Prostate gland (tissue), 2 donors: Measurements from ENCODE around the gene PHLDA3. TPM values are rescaled to one million over a fixed set of nuclear protein-coding genes. Genes with fewer than 3 reads are reported as not detected.

Source experiments
- DNase-seq: peaks from one replicate; pipeline ENCODE4 v3.0.0-alpha.2; 2019; ENCODE audit warnings: low spot score
- H3K27ac ChIP-seq, 2 donors: fragments of 200-600 bp; sonication (generic); 2 replicates each; pipeline ENCODE4 v1.5.1; 2017 to 2019
- H3K27me3 ChIP-seq: fragments of 200-600 bp; sonication (generic); replicated peaks from 2 replicates; pipeline ENCODE4 v1.5.1; 2019; ENCODE audit not compliant: insufficient read depth
- H3K36me3 ChIP-seq, 2 donors: fragments of 200-600 bp; sonication (generic); 1 replicate in 1 of 2; 2 replicates in 1 of 2; pipeline versions ENCODE4 v1.5.1 to v1.8.1; 2017 to 2019
- H3K4me1 ChIP-seq: fragments of 200-600 bp; sonication (generic); replicated peaks from 2 replicates; pipeline ENCODE4 v1.5.1; 2019
- H3K4me3 ChIP-seq, 2 donors: fragments of 200-600 bp; sonication (generic); 2 replicates each; pipeline ENCODE4 v1.5.1; 2017 to 2019
- H3K9me3 ChIP-seq: fragments of 200-600 bp; sonication (generic); 2 replicates; pipeline ENCODE4 v1.5.1; 2017
- POLR2A ChIP-seq: fragments of 450-650 bp; IDR thresholded peaks from one replicate; pipeline ENCODE4 v1.6.1; 2016; ENCODE audit warnings: antibody characterized with exemption, mild to moderate bottlenecking
- POLR2AphosphoS5 ChIP-seq: sonication (generic); formaldehyde crosslinking; IDR thresholded peaks from one replicate; pipeline ENCODE4 v1.6.1; 2017; ENCODE audit warnings: antibody characterized with exemption
- WGBS: methylation state at CpG from one replicate; pipeline ENCODE4 v1.1.5; 2018; 5-methylcytosine and 5-hydroxymethylcytosine counted together
- intact Hi-C: fragments of 100-400 bp; cut with DNase I; formaldehyde crosslinking; loops from one replicate; pipeline ENCODE4 v1.14.2; 2022
- total RNA-seq, 2 donors: library from RNA; depleted of rRNA; stranded (reverse); fragments of >200 nt; gene quantifications; one replicate each; pipeline ENCODE4 v1.1.0, GENCODE V29; 2016
- TF ChIP-seq, protein P1 (sequence below), 4 experiments: fragments of 200-600 bp in 2 of 4; fragments of 450-650 bp in 2 of 4; sonication (generic) in 2 of 4; IDR thresholded peaks; 1 replicate in 3 of 4; 2 replicates in 1 of 4; pipeline ENCODE4 v1.5.1; 2016 to 2019; ENCODE audit warnings: antibody characterized with exemption in 4 of 4, mild to moderate bottlenecking in 2 of 4, moderate library complexity in 2 of 4

PHLDA3 gene
- total RNA-seq, 2 donors from 2014 or later, result 49.7 to 73.9 TPM

DNA sequence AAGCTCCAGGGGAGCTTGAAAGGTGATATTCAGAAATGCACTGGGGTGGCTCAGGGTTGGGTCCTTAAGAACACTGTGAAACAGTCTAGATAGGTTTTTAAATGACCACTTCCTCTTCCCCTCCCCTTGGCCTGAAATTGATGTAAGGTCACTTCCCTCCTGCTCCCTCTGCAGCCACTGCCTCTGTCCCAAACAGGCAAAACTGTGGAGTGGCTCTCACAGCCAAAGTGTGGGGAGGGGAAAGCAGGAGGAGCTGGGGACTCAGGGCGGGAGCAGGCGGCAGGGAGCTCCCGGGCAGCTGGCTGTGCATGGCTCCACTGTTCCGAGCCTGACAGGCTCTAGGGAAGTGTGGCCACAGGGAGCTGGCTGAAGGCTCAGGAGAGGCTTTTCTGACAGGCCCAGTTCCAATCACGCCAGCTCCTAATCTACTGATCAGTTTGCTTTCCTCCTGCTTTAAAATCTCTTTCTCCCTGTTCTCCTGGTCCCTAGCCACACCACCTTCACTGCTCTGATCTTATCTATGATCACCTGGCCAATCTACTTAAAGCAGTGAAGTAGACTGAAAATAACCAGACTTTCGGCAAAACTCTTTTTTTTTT lies 43.1 kb upstream of the PHLDA3 start:
- intact Hi-C loops, result loop anchor here (1.0 to 2.0 kb wide), 2 partner anchors 30 to 65 kb away; no protein-coding TSS in a partner anchor
- TF ChIP-seq POLR2AphosphoS5, result peak; percentile 68
- peak; percentile 17 for TF ChIP-seq POLR2A
- TF ChIP-seq, protein P1, sequence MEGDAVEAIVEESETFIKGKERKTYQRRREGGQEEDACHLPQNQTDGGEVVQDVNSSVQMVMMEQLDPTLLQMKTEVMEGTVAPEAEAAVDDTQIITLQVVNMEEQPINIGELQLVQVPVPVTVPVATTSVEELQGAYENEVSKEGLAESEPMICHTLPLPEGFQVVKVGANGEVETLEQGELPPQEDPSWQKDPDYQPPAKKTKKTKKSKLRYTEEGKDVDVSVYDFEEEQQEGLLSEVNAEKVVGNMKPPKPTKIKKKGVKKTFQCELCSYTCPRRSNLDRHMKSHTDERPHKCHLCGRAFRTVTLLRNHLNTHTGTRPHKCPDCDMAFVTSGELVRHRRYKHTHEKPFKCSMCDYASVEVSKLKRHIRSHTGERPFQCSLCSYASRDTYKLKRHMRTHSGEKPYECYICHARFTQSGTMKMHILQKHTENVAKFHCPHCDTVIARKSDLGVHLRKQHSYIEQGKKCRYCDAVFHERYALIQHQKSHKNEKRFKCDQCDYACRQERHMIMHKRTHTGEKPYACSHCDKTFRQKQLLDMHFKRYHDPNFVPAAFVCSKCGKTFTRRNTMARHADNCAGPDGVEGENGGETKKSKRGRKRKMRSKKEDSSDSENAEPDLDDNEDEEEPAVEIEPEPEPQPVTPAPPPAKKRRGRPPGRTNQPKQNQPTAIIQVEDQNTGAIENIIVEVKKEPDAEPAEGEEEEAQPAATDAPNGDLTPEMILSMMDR (IDR thresholded peaks at IDR 0.05), result peak in 1 of 4 experiments; percentile 8
- H3K27me3 ChIP-seq, result no peaks in the 10 kb centered on the region
- no peaks in the 10 kb centered on the region for H3K36me3 ChIP-seq
- WGBS, result 0% methylated on average over 6 of the region's 6 CpGs
- no peak overlapping the region for H3K4me3 ChIP-seq
- peak overlapping the region; percentile 79 to 83 for H3K27ac ChIP-seq
- no peaks in the 10 kb centered on the region for H3K9me3 ChIP-seq
- peak; percentile 79 for DNase-seq
- peaks cover 25% of the 10 kb centered on the region for H3K4me1 ChIP-seq

DNA sequence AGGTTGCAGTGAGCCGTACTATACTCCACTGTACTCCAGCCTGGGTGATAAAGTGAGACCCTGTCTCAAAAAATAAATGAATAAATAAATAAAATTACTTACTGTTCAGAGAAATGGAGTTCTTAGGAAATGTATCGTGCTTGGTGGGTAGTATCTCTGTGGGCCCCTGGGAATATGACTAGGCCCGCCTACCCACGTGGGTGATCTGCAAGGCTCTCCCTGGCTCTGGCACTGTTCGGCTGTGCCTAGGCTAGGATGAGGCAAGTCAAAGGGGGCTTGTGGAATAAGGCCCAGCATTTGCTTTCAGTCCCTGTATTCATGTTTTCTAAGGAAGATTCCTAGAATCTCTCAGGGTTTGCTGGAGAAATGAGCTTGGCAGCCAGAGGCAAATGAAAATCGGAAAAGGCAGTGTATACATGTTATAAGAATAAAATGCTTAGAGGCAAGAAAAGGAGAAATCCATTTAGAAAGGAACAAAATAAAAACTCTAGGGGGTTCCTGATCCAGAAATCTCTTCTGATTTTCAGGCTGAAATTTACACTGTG lies 42.5 kb upstream of the PHLDA3 start:
- intact Hi-C loops, result no loop called here
- Histone ChIP-seq H3K9me3 (no peaks in the 10 kb centered on the region), H3K36me3 (no peaks in the 10 kb centered on the region), H3K4me1 (peaks cover 25% of the 10 kb centered on the region), H3K27ac (peak overlapping the region; percentile 79 to 83), H3K4me3 (no peak overlapping the region), H3K27me3 (no peaks in the 10 kb centered on the region)
- no peak for DNase-seq
- 55% methylated on average over 6 of the region's 6 CpGs for WGBS
- TF ChIP-seq POLR2AphosphoS5, result no peak
- TF ChIP-seq, protein P1 (IDR thresholded peaks at IDR 0.05), result no peak
- TF ChIP-seq POLR2A, result no peak

DNA sequence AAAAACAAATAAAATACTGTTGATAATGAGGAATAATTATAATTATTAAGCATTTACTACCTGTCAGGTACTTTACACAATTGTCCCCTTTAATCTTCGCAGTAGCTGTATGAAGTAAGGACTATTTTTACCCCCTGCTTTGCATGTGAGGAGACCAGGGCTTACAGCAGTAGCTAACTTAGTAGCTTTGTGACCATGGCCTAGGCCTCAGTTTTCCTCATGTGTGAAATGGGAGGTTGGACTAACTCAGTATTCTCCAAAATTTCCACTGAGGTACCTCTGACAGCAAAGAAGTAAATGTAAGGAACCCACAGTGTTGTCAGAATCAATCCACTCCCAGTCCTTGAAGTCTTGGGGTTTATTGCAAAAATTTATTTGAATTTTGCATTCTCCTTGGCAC lies 41.7 kb upstream of the PHLDA3 start:
- WGBS, result 100% methylated on average over 1 of the region's 1 CpG
- H3K4me1 ChIP-seq, result peaks cover 25% of the 10 kb centered on the region
- no peak for DNase-seq
- H3K9me3 ChIP-seq, result no peaks in the 10 kb centered on the region
- intact Hi-C loops, result no loop called here
- TF ChIP-seq POLR2AphosphoS5, result no peak
- TF ChIP-seq POLR2A, result no peak
- TF ChIP-seq, protein P1 (IDR thresholded peaks at IDR 0.05), result no peak
- no peaks in the 10 kb centered on the region for H3K27me3 ChIP-seq
- no peak overlapping the region for H3K4me3 ChIP-seq
- H3K27ac ChIP-seq, result peak overlapping the region in 1 of 2 donors; percentile 79
- H3K36me3 ChIP-seq, result no peaks in the 10 kb centered on the region

DNA sequence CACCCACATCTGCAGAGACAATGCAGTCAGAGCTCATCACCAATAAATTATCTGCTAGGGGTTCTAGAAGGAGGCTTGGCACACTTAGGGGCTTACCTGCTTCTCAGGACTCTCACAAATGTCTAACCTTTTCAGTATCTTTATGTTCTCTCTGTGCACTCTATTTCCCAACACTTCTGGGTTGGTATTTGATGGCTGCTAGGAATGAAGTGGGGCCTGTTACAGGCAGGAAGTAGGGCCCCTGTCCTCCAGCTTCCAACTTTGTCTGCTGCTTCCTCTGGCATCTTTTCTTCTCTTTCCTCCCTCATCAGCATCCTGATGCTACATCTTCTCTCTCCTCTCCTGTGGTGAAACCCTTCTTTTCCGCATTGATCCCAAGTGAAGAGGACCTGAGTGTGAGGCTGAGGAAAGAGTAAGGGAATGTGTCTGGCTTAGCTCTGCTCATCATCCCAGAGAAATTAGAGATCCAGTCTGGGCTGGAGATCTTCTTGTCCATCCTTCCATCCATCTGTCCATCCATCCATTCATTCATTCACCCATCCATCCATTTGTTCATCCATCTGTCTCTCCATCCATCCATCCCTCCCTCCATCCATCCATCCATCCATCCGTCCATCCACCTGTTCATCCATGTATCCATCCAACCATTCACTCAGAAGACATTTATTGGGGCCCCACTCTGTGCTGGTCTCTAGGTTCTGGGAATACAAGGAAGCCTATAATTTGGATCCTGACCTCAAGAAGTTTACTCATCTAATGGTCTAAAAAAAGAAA lies 40.8 kb upstream of the PHLDA3 start:
- Histone ChIP-seq H3K4me3 (no peak overlapping the region), H3K36me3 (no peaks in the 10 kb centered on the region), H3K9me3 (no peaks in the 10 kb centered on the region), H3K4me1 (peaks cover 25% of the 10 kb centered on the region), H3K27ac (peak overlapping the region in 1 of 2 donors; percentile 9), H3K27me3 (no peaks in the 10 kb centered on the region)
- DNase-seq, result no peak
- intact Hi-C loops, result no loop called here
- TF ChIP-seq POLR2A, result no peak
- TF ChIP-seq, protein P1 (IDR thresholded peaks at IDR 0.05), result no peak
- no peak for TF ChIP-seq POLR2AphosphoS5
- WGBS, result 98% methylated on average over 2 of the region's 2 CpGs
